GM19395 (cell line): ENCODE results near the gene GBF1.

ENCODE experiments used
- ATAC-seq: cut with Tn5 transposase; IDR thresholded peaks from one replicate; pipeline ENCODE4 v1.9.1; 2021; ENCODE audit warnings: mild to moderate bottlenecking, moderate library complexity; ENCODE audit not compliant: unreplicated experiment

The GBF1 gene

DNA sequence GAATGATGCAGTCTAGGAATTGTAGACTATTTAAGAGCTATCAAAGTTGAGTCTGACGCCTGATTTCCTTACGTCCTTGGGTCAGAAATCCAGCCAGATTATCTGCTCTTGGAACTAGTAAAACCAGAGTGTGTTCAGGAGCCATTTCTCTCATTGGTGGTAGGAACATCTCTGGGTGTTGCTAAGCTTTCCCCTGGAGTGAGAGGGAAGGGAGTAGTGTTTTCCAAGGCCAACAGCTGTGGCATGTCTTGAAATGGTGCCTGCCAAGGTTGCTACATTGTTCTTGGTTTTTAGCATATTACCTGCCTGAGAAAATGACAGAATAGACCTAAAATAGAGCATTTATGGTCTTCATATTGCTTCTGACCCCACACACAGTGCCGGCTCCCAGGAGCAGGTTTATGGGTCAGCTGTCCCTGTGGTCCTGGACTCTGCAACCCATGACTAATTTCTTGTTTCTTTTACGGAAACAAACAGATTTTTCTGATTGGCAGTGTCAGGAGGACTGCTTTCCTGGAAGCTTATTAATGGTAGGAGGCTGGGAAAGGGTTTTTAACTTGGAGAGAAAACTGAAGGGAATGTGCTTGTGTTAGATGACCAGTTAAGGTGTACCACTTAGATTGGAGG is 17.5 kb downstream of the GBF1 start:
- ATAC-seq: no peak

- no peak for ATAC-seq
Observed at GRCh38 chr10:102264371-102264770, 19.0 kb downstream of the GBF1 start.

DNA sequence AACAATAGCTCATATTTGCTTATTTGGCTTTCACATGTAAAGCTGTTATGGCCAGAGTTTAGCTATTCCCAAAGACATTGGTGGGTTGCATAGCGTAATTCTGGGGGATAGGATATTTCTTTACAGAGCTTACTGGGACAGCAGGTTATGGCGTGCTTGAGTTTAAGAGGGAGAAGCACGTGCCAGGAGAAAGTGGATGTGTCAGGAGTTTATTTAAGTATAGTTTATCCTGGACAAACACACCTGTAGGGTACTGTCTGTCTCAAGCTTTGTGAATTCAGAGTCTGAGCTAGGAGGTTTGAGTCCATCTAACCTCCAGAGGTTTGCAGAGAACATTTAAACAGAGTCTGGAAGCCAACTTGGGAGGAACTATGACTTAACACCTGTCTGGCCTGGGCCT is 21.3 kb downstream of the GBF1 start:
- ATAC-seq: no peak

DNA sequence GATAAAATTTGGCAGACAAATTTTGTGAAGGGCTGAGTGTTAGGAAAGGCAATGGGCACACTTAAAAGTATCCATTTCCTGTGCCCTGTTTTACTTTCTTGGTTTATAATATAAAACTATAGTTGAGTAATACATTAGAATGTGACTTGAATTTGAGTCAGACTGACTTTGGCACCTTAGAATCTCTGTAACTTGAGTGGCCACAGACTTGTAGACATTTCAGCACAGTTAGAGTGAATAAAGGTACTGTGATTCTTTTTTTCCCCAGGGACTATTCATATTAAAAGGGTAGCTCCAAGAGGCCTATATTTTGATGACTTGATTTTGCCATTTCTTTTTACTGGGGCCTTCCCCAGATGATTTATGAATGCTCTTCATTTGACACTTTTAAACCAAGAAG is 22.4 kb downstream of the GBF1 start:
- no peak for ATAC-seq

GRCh38 chr10:102268375-102268888 is 23.1 kb downstream of the GBF1 start:
- no peak for ATAC-seq

- no peak for ATAC-seq
Observed at GRCh38 chr10:102269017-102269416, 23.7 kb downstream of the GBF1 start.

DNA sequence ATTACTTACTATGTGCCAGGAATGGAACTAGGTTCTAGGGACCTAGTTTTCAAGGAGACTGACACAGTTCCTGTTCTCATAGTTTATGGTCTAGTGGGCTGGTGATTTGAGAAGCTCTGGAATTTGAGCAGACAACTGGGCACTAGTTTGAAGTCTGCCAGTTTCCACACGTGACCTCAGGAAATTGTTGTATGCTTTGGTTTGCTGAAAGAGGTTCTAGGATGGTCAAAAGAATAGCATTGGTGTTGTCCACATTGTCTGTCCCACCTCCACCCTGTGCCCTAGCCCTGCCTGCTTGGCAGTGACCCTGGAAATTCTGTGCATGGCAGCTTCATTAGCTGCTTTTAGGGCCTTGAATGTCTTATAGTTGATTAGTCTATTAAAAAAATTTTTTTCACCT is 28.7 kb downstream of the GBF1 start:
- no peak for ATAC-seq

DNA sequence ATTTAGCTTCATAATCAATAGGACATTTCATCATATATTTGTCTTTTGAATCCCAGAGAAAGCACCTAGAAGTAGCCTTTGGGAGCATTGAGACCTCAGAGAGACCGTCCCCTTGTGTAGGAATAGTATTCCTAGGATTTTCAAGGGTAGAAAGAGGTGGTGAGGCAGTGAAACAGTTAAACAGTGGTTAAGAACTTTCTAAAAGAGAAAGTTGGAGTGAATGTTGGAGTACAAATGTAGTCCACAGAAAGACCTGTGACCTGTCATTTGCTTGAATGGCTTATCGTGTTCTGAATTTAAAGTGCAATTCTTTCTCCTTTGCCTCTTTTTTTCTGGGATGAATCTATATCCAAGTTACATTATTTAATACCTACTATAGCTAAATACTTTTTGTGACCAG is 30.0 kb downstream of the GBF1 start:
- ATAC-seq: no peak

DNA sequence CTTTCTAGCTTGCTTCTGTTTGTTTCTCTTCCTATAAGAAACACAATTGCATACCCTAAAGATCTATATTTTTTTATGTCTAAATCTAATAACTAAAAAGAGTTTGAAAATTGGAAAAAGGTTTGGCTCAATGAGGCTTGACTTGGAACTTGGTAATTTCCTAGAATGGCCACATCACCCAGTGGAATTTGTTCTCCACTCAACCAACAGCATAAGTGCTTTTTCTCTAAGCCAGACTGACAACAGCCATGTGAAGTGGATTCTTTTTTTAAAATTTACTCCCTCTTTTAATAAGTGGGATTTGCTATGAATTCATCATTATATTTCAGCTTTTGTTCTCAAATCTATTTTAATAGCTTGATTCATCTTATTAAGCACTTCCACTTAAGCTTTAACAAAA is 33.8 kb downstream of the GBF1 start:
- ATAC-seq: no peak

DNA sequence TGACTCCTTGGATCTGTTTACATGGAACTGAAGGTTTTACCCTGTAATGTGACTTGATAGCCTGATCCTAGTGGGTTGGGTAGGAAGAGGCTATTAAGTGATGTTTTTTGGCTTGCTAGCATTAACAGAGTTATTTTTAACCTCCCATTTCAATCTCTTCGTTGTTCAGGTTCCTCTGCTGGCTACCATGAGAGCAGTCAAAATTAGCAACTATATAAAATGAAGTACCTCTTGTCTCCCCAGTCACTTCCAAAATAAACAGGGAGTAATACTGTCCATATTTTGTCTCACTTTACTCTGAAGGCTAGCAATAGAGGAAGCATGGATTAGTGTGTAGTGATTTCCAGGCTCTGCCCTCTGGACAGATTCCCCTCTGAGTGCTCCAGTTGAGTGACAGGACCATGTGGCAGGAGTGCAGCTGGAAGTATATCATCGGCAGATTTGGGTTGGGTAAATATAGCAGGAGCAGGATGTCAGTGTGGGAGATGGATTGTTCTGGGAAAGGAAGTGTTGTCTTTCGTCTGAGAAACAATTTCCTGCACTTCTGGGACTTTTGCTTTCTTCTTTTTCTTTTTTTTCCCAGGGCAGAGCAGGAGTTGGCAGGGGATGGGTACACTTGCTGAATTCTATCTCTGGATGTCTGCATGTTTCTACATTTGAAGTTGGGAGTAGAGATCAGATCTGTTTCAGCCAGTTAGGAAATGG is 35.2 kb downstream of the GBF1 start:
- ATAC-seq: no peak

DNA sequence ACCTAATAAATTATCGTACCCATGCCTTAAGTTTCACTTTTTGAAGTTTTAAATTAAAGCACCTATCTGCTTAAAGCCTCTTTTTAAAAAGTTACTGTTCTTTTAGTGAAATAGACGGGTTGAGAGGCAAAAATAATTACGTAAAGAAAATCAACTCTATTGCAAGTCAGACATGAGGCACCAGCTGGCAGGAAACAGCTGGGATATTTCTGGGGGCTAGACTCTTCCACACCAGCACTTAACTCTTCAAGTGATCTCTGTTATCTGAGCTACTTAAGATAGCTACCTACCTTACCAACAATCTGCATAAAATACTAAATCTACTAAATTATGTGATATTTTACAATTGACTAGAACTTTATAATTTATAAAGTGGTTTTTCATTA is 35.8 kb downstream of the GBF1 start:
- ATAC-seq: no peak

DNA sequence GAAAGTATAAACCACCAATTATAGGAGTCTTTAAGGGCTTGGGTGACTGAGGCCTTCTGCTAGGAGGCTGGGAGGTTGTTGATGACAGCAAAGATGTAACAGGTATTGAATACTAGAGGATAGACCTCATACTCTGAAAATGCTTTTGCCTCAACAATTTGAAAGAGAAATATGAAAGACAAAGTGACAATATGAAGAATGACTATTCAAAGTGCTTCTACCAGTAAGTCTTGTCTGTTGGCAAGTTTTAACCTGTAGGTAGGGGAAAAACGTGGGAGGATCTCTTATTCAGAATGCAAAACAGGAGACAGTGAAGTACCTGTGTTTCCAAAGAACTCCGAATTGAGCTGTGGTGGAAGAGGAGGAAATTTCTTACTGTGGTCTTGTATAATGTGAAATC is 38.2 kb downstream of the GBF1 start:
- no peak for ATAC-seq

DNA sequence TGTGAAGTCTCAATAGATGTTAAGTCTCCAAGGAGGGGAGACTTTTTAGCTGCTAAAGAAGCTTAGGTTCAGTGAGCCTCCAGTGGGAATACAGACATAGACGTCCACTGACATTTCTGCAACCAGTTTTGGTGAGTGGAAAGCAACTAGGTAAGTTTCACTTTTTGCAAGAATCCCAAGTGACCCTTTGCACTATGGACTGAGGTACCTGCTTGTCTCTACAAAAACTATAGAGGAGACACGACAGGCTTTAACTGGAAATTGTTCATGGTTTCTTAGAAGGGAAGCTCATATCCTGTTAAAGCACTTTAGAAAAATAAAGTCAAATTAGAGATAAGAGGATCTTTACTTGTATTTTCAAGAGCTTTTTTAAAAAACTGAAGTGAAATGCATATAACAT is 38.6 kb downstream of the GBF1 start:
- ATAC-seq: no peak

DNA sequence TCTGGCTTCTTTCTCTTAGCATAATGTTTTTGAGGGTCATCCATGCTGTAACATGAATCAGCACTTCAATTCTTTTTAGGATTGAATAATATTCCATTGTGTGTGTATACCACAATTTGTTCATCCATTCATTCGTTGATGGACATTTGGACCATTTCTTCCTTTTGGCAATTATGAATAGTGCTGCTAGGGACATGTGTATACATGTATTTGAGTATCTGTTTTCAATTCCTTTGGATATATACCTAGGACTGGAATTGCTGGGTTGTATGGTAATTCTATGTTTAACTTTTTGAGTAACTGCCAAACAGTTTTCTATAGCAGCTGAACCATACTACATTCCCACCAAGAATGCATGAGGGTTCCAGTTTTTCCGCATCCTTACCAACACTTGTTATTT is 39.2 kb downstream of the GBF1 start:
- ATAC-seq: no peak

DNA sequence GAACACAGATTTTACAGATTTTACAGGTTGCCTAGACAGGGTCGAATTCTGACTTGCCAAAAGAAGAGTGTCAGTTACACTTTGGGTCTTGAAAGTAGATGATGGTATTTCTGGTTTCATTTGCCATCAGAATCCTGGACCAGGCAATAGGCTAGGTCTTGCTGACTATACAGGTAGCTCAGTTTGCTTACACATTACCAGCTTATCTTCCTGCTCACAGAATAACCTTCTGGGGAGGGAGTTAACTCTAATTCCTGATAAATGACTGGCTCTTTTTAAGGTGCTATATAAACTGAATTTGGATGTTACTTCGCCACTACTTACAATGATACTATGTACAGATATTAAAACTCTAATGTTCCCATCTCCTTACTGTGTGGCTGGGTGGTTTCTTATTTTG is 39.8 kb downstream of the GBF1 start:
- ATAC-seq: no peak

DNA sequence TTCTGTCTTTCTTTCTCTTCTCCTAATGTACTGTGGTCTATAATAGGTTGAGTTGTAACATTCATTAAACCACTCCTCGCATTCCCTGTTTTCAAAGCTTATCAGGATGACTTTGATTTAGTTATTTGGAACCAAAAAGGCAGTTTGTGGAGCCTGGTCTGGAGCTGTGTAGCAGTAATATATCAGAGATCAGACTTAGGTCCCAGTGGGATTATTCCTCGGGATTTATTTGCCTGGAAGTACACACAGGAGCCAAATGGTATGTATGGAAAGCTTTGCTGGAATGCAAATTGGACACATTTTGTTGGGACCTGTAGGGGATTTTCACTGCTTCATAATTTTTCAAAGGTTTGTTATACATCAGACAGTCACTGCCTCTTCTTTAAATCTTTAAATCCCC is 40.9 kb downstream of the GBF1 start:
- no peak for ATAC-seq

DNA sequence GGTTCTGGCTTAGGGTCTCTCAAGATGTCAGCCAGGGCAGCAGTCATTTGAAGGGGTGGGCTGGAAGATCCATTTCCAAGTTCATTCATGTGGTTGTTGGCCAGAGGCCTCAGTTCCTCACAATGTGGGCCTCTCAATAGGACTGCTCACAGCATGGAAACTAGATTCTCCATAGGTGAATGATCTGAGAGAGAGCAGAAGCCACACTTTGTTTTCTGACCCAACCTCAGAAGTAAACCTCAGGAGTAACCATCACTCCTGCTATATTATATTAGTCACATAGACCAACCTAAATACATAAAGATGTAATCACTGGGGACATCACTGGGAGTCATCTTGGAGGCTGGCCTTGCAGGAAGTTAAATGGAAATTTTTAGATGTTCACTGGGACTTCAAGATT is 42.2 kb downstream of the GBF1 start:
- ATAC-seq: no peak

DNA sequence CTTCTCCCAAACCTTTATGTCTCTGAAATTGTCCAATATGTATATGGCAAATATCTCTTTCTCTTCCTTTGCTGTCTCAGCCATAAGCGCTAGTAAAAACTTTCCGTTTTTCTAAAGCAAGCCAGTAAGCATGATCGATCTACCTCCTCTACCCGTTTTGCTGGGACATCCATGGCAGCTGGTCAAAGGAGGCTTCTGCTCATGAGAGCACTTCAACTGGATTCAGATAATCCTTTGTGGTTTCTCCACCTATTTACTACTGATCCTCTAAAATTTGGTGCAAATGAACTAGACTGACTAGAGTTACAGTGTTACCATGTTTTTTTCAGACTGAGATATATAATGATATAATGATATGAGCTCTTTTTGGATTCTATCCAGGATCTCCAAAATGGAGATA is 42.7 kb downstream of the GBF1 start:
- ATAC-seq: no peak

GRCh38 chr10:102289356-102289755 is 44.0 kb downstream of the GBF1 start:
- no peak for ATAC-seq

GRCh38 chr10:102289840-102290239 is 44.5 kb downstream of the GBF1 start:
- no peak for ATAC-seq

- no peak for ATAC-seq
Observed at GRCh38 chr10:102291221-102291905, 46.0 kb downstream of the GBF1 start.

DNA sequence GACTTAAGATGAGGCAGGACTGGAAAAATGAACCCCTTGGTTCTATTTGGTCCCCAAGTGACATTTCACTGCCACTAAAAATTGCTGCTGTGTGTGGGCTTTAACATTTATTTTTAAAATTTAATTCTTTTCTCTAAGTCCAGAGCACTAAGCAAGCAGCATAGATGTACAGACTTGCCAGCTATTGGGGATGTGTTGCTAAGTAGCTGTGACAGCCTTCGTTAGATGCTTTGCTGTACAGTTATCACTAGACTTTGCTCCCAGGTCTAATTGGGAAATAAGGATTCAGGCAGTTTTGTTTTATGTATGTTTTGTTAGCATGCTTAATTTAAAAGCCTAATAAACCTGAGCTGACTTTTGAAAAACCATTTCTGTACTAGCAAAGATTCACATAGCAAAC is 51.8 kb downstream of the GBF1 start:
- ATAC-seq: no peak
